ENCODE results near the gene GSTT4. TPM values are rescaled to one million over a fixed set of nuclear protein-coding genes. Genes with fewer than 3 reads are reported as not detected.

GSTT4 gene
- total and polyA plus RNA-seq, 2 of the 13 experiments (the other 11 are each of a cell fraction or from before 2014, with no cell fraction given) = 0.59 to 0.62 TPM

GRCh38 chr22:24009227-24010017 is 4.2 kb upstream of the GSTT4 start (continued):
- TF ChIP-seq CCDC6 (CRISPR knock-in tag; IDR thresholded peaks at IDR 0.05) (0 out of 2 replicates have a peak, but pooled peaks have one; percentile 42), GATA4 (IDR thresholded peaks at IDR 0.05; ENCODE audit: borderline replicate concordance, low read depth) (peak; percentile 89; the same call in 1 of the 2 replicates), KLF13 (CRISPR knock-in tag; IDR thresholded peaks at IDR 0.05) (no peak), REST (IDR thresholded peaks at IDR 0.05; ENCODE audit: borderline replicate concordance in 1 of 2, low read depth in 1 of 2, low read length in 2 of 2) (peak in 1 of 2 experiments; percentile 6; a peak in 1 of 4 replicates), POLR2A (IDR thresholded peaks at IDR 0.05; ENCODE audit: insufficient read depth in 1 of 2, low read depth in 2 of 2, low read length in 2 of 2) (peak; percentile 44 to 69; a peak in 3 of 4 replicates), GABPA (IDR thresholded peaks at IDR 0.05; ENCODE audit: low read depth, low read length) (no peak), GABPA (CRISPR knock-in tag; IDR thresholded peaks at IDR 0.05; ENCODE audit: low read depth) (0 out of 2 replicates have a peak, but pooled peaks have one; percentile 16), KDM6A (CRISPR knock-in tag; IDR thresholded peaks at IDR 0.05; ENCODE audit: low read depth) (no peak), SCMH1 (CRISPR knock-in tag; IDR thresholded peaks at IDR 0.05; ENCODE audit: borderline replicate concordance) (no peak), ESRRA (CRISPR knock-in tag; IDR thresholded peaks at IDR 0.05; ENCODE audit: low read depth) (no peak), TEAD3 (CRISPR knock-in tag; optimal IDR thresholded peaks at IDR 0.05; ENCODE audit: borderline replicate concordance) (peak; percentile 15), AHR (CRISPR knock-in tag; IDR thresholded peaks at IDR 0.05) (no peak; the same call in 1 of the 2 replicates), NBN (conservative IDR thresholded peaks at IDR 0.05) (no peak), DR1 (CRISPR knock-in tag; IDR thresholded peaks at IDR 0.05) (0 out of 2 replicates have a peak, but pooled peaks have one; percentile 11), AFF4 (CRISPR knock-in tag; IDR thresholded peaks at IDR 0.05) (no peak), ZNF678 (CRISPR knock-in tag; IDR thresholded peaks at IDR 0.05) (no peak), SRF (IDR thresholded peaks at IDR 0.05; ENCODE audit: low read depth, low read length) (peak; percentile 90), CSRNP1 (CRISPR knock-in tag; IDR thresholded peaks at IDR 0.05) (no peak), MED8 (CRISPR knock-in tag; IDR thresholded peaks at IDR 0.05; ENCODE audit: insufficient replicate concordance) (no peak), ZNF737 (CRISPR knock-in tag; IDR thresholded peaks at IDR 0.05; ENCODE audit: borderline replicate concordance) (no peak), MXI1 (IDR thresholded peaks at IDR 0.05; ENCODE audit: borderline replicate concordance, low read depth, low read length) (peak; percentile 4; the same call in 1 of the 3 replicates), YEATS2 (CRISPR knock-in tag; IDR thresholded peaks at IDR 0.05; ENCODE audit: borderline replicate concordance) (no peak)

All from HepG2 (cell line).